Immature natural killer cell (primary cell): Measurements from ENCODE around the gene LEMD1. TPM values are rescaled to one million over a fixed set of nuclear protein-coding genes. Genes with fewer than 3 reads are reported as not detected.

Source experiments
- DNase-seq, 3 donors: peaks; one replicate each; pipeline ENCODE4 v3.0.0; 2022; ENCODE audit warnings: mixed read lengths in 1 of 3
- H3K27ac Mint-ChIP-seq, 6 donors: one replicate each; pipeline ENCODE4 v1.8.0; 2020; ENCODE audit warnings: mixed read lengths in 6 of 6, mild to moderate bottlenecking in 5 of 6, inconsistent platforms in 4 of 6, moderate library complexity in 3 of 6
- H3K27me3 Mint-ChIP-seq, 3 donors: one replicate each; pipeline ENCODE4 v1.8.0; 2020 to 2021; ENCODE audit warnings: low read depth in 3 of 3, mild to moderate bottlenecking in 3 of 3, mixed read lengths in 3 of 3, moderate library complexity in 3 of 3, inconsistent platforms in 1 of 3
- H3K36me3 Mint-ChIP-seq, 3 donors: one replicate each; pipeline ENCODE4 v1.8.0; 2020; ENCODE audit warnings: mixed read lengths in 3 of 3, inconsistent platforms in 2 of 3, mild to moderate bottlenecking in 2 of 3
- H3K4me1 Mint-ChIP-seq, 2 donors: one replicate each; pipeline ENCODE4 v1.8.0; 2020; ENCODE audit warnings: inconsistent platforms in 2 of 2, mild to moderate bottlenecking in 2 of 2, mixed read lengths in 2 of 2, moderate library complexity in 1 of 2
- H3K4me3 Mint-ChIP-seq, 5 donors: one replicate each; pipeline ENCODE4 v1.8.0; 2020; ENCODE audit warnings: mild to moderate bottlenecking in 5 of 5, mixed read lengths in 5 of 5, inconsistent platforms in 3 of 5, moderate library complexity in 3 of 5
- H3K9me3 Mint-ChIP-seq, 6 donors: one replicate each; pipeline ENCODE4 v1.8.0; 2020; ENCODE audit warnings: mild to moderate bottlenecking in 6 of 6, mixed read lengths in 6 of 6, inconsistent platforms in 4 of 6, moderate library complexity in 3 of 6
- polyA plus RNA-seq, 3 donors: library from polyadenylated mRNA; unstranded; fragments of 300-500 nt; fragmentation: Illumina TruSeq; gene quantifications; one replicate each; pipeline ENCODE4 v1.2.3, GENCODE V29; 2021

The LEMD1 gene
- polyA plus RNA-seq: not detected

GRCh38 chr1:205421798-205422197 lies at the start of gene LEMD1:
TSS of gene LEMD1 (minus strand) at chr1:205422056. CDS start at chr1:205420536, 1,520 bp downstream.
- no peak for DNase-seq
- Mint-ChIP-seq H3K4me3 (no peak within 1 kb of the TSS), H3K27me3 (peaks cover 0 to 4% (median 0%) of the 10 kb centered on the region in 3 donors), H3K4me1 (no peaks in the 10 kb centered on the region), H3K36me3 (no peaks in the 10 kb centered on the region), H3K27ac (no peak within 1 kb of the TSS), H3K9me3 (no peaks in the 10 kb centered on the region)

DNA sequence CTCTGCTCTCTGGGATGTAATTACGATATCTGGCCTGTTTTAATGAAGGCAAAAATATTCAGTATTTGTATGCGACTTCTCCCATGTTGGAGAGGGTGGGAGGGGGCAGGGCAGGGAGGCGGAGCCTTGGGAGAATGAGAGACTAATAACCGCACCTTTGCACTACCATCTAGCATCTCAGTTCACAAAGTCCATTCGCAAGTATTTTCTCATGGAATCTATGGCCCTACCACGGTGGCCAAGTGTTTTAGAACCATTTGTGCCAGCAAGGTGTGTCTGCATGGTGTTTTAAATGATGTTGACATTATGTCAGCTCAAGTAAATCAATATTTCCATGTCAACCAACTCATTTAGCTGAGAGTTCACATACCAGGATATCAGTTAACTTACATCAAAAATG lies 48.3 kb upstream of the LEMD1 start:
- H3K27ac Mint-ChIP-seq: no peak overlapping the region
- H3K4me3 Mint-ChIP-seq: no peak overlapping the region
- peaks cover 0 to 2% (median 0%) of the 10 kb centered on the region in 6 donors for H3K9me3 Mint-ChIP-seq
- H3K4me1 Mint-ChIP-seq: peaks cover 3 to 13% of the 10 kb centered on the region in 2 donors
- peaks cover 8 to 21% (median 18%) of the 10 kb centered on the region in 3 donors for H3K27me3 Mint-ChIP-seq
- no peak for DNase-seq
- H3K36me3 Mint-ChIP-seq: peaks cover 0 to 5% (median 0%) of the 10 kb centered on the region in 3 donors

DNA sequence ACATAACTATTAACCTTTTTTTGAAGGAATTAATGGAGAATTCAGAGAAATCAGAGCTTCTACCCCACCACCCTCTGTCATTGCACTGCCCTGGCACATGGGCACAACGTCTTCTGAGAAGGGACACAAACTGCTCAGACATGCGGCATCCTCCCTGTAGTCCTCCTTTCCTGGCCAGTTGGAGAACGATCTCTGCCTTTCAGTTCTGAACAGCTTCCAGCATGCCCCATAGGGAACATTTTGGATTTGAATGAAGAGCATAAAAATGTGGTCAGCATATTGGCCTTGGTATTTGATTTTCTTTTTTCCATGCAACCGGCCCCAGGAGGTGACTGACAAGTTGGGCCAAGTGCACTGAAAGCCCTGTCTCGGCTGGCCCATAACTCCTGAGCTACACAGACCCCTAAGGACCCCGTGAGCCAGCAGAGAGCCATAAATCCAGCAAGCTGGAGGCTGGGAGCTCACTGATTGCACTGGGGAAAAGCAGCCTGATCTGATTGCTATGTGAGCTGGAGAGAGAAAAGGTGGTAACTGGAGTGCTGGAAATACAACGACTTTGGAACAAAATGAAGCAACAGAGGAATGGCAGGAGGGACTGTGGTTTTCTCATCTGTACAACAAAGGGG lies 44.9 kb upstream of the LEMD1 start:
- Mint-ChIP-seq H3K4me3 (no peak overlapping the region), H3K27me3 (peaks cover 4 to 8% (median 8%) of the 10 kb centered on the region in 3 donors), H3K9me3 (peaks cover 0 to 2% (median 0%) of the 10 kb centered on the region in 6 donors), H3K36me3 (no peaks in the 10 kb centered on the region), H3K4me1 (no peaks in the 10 kb centered on the region), H3K27ac (no peak overlapping the region)
- DNase-seq: no peak

GRCh38 chr1:205465392-205465791 lies 43.5 kb upstream of the LEMD1 start:
- Mint-ChIP-seq H3K4me1 (no peaks in the 10 kb centered on the region), H3K27me3 (peaks cover 4 to 8% (median 6%) of the 10 kb centered on the region in 3 donors), H3K27ac (no peak overlapping the region), H3K9me3 (peaks cover 0 to 4% (median 0%) of the 10 kb centered on the region in 6 donors), H3K36me3 (no peaks in the 10 kb centered on the region), H3K4me3 (no peak overlapping the region)
- DNase-seq: no peak

DNA sequence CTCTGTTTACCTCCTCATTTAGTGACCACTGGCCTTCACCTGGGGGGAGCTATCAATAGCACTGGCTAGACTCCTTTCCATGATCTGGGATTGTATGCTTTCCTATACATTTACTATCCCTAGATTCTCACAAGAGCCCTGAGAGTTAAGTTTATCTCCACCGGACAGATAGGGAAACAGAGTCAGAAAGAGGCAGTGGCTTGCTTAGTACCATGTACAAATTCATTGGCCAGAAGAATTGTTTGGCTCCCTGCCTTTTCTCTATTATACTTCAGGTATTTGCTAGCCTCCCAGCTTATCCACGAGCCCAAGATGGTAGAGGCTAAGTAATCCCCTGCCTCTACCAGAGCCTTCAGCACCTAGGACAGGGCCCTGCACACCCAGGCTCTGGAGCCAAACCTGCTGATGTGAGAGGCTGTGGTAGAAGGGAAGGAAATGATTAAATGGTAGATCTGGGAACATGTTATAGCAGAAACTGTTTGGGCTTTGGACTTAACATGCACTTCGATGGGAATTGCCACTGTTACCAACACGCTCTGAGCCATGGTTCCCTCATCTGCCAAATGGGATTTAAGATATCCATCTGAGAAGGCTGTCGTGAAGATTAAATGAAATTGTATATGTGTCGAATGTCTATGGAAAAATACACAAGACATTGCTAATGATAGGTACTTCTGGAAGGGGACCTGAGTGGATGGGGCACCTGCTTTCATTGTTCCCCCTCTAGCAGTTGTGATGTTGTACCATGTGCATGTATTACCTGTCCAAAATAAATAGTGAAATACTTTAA lies 37.1 kb upstream of the LEMD1 start:
- peak in 1 of 3 donors; percentile 19 for DNase-seq
- H3K4me3 Mint-ChIP-seq: peak overlapping the region in 1 of 5 donors; percentile 47
- no peaks in the 10 kb centered on the region for H3K36me3 Mint-ChIP-seq
- peaks cover 15 to 31% (median 28%) of the 10 kb centered on the region in 3 donors for H3K27me3 Mint-ChIP-seq
- peaks cover 17 to 27% of the 10 kb centered on the region in 2 donors for H3K4me1 Mint-ChIP-seq
- H3K9me3 Mint-ChIP-seq: peaks cover 0 to 2% (median 0%) of the 10 kb centered on the region in 6 donors
- H3K27ac Mint-ChIP-seq: no peak overlapping the region

DNA sequence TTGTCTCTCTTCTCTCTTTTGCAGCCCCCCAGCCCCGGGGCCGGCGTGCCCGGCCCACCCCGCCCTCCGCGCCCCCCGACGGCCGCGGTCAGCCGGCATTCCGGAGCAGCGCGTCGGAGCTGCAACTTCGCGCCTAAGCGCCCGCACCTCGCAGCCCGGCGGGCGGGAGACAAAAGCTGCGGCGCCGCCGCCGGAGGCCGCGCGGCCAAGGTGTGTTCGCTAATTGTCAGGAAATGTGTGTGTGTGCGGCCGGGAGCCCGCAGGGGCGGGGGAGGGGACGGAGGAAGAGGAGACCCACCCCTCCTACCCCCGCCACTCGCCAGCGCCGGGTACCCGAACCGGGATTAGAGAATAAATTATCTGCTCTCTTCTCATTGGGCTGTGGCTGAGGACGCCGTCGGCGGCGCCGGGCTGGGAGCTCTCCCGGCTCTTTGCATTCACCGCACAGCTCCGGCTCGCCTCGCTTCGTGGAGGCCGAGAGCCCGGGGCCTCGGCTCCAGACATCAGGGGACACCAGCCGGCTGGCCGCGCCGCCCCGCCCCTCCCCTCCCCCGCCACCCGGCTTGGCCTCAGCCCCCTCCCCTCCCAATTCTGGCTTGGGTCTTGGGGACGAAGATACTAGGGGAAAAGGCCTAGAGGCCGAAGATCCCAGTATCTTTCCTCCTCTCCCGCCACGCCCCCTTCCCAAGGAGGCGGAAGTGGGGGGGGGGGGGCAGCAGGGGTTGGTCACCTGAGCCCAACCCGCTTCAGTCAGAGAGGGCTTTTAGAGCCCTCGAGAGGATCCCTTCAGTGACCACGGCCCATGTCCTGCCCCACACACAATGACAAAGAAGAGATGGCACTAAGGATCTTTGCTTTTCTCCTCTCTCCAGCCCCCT lies 35.3 kb upstream of the LEMD1 start:
- peak; percentile 19 to 20 (median 20) for DNase-seq
- no peaks in the 10 kb centered on the region for H3K36me3 Mint-ChIP-seq
- peak overlapping the region; percentile 82 to 88 (median 83) for H3K4me3 Mint-ChIP-seq
- peaks cover 15 to 32% (median 30%) of the 10 kb centered on the region in 3 donors for H3K27me3 Mint-ChIP-seq
- H3K9me3 Mint-ChIP-seq: peaks cover 0 to 2% (median 0%) of the 10 kb centered on the region in 6 donors
- H3K27ac Mint-ChIP-seq: no peak overlapping the region
- peaks cover 17 to 27% of the 10 kb centered on the region in 2 donors for H3K4me1 Mint-ChIP-seq

DNA sequence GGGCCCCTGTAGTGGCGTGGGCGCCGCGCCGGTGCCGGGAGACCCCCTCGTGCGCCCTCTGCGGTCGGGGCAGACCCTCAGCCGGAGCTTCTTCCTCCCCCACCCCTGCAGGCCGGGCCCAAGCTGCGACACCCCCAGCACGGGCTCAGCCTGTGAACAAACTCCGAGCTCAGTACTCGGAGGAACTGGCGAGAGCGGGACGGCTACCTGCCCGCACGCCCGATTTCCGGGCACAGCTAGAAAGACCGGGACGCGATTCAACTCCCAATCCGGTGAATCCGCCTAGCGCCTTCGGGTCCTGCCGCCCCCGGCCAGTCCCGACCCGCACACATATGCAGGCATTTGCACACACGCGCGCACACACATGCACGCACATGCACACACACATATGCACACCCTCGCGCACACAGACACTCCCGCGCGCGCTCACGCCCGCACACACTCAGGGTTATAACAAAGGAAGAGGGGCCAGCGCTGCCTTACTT lies 34.6 kb upstream of the LEMD1 start:
- peaks cover 15 to 34% (median 32%) of the 10 kb centered on the region in 3 donors for H3K27me3 Mint-ChIP-seq
- H3K27ac Mint-ChIP-seq: no peak overlapping the region
- H3K36me3 Mint-ChIP-seq: no peaks in the 10 kb centered on the region
- DNase-seq: peak in 1 of 3 donors; percentile 5
- peaks cover 0 to under 1% (median 0%) of the 10 kb centered on the region in 6 donors for H3K9me3 Mint-ChIP-seq
- peak overlapping the region; percentile 79 to 88 (median 83) for H3K4me3 Mint-ChIP-seq
- peaks cover 17 to 27% of the 10 kb centered on the region in 2 donors for H3K4me1 Mint-ChIP-seq

GRCh38 chr1:205455581-205456382 lies 33.9 kb upstream of the LEMD1 start, which contains the start of gene BLACAT1:
TSS of gene BLACAT1 (minus strand) at chr1:205456045.
- peaks cover 17 to 27% of the 10 kb centered on the region in 2 donors for H3K4me1 Mint-ChIP-seq
- peaks cover 15 to 34% (median 32%) of the 10 kb centered on the region in 3 donors for H3K27me3 Mint-ChIP-seq
- no peak within 1 kb of the TSS for H3K27ac Mint-ChIP-seq
- no peaks in the 10 kb centered on the region for H3K9me3 Mint-ChIP-seq
- H3K4me3 Mint-ChIP-seq: peak within 1 kb of the TSS; percentile 79 to 88 (median 83)
- peak in 1 of 3 donors; percentile 7 for DNase-seq
- no peaks in the 10 kb centered on the region for H3K36me3 Mint-ChIP-seq

GRCh38 chr1:205454903-205455335 lies 33.1 kb upstream of the LEMD1 start:
- peak overlapping the region in 2 of 5 donors; percentile 40 to 48 for H3K4me3 Mint-ChIP-seq
- peaks cover 17 to 27% of the 10 kb centered on the region in 2 donors for H3K4me1 Mint-ChIP-seq

GRCh38 chr1:205453466-205453865 lies 31.6 kb upstream of the LEMD1 start:
- Mint-ChIP-seq H3K36me3 (no peaks in the 10 kb centered on the region), H3K27ac (no peak overlapping the region), H3K9me3 (no peaks in the 10 kb centered on the region), H3K27me3 (peaks cover 11 to 28% (median 25%) of the 10 kb centered on the region in 3 donors), H3K4me3 (no peak overlapping the region), H3K4me1 (peaks cover 17 to 27% of the 10 kb centered on the region in 2 donors)
- no peak for DNase-seq

More at GRCh38 chr1:205454903-205455335, 33.1 kb upstream of the LEMD1 start:
- Mint-ChIP-seq H3K9me3 (no peaks in the 10 kb centered on the region), H3K27me3 (peaks cover 15 to 34% (median 29%) of the 10 kb centered on the region in 3 donors), H3K36me3 (no peaks in the 10 kb centered on the region), H3K27ac (no peak overlapping the region)
- no peak for DNase-seq

DNA sequence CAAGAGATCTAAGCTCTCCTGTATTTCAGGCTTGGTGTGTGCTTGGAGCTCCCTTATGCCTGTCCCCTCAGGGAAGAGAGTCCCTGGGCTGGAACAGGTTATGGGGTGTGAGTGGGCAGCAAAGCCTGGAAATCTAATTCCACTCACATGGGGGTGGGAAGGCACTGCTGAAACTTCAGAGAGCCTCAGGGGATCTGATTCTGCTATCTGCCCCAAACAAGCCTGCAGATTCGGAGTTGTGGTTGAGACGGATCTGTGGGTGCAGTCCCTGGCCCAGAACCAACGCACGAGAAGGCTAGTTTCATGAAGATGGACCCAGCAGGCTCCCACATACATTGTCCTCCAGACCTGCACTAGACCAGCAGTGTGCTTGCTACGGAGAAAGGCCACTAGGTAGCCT lies 31.1 kb upstream of the LEMD1 start:
- no peaks in the 10 kb centered on the region for H3K36me3 Mint-ChIP-seq
- no peaks in the 10 kb centered on the region for H3K9me3 Mint-ChIP-seq
- no peak overlapping the region for H3K27ac Mint-ChIP-seq
- H3K4me3 Mint-ChIP-seq: no peak overlapping the region
- H3K27me3 Mint-ChIP-seq: peaks cover 6 to 25% (median 21%) of the 10 kb centered on the region in 3 donors
- peaks cover 17 to 22% of the 10 kb centered on the region in 2 donors for H3K4me1 Mint-ChIP-seq
- DNase-seq: no peak

DNA sequence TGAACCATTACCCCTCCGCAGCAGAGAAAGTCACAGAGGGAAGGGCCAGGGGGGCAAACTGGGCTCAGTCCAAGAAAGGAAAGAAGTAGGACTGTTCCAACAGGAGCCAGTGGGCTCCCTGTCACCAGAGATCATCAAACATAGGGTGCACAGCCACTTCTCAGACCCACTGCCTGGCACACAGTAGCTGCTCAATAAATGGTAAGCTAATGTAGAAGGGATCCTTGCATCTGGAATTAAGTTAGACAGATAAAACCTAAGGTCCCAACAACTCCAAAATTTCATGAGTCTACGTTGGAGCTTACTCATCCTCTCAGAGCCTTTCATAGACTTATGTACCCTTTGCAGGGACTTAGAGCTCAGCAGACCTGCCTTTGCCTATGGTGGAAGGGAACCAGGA lies 30.5 kb upstream of the LEMD1 start:
- Mint-ChIP-seq H3K27ac (no peak overlapping the region), H3K9me3 (no peaks in the 10 kb centered on the region), H3K4me3 (no peak overlapping the region), H3K36me3 (no peaks in the 10 kb centered on the region), H3K27me3 (peaks cover 3 to 21% (median 16%) of the 10 kb centered on the region in 3 donors), H3K4me1 (peaks cover 12 to 16% of the 10 kb centered on the region in 2 donors)
- no peak for DNase-seq
